Inferior parietal cortex (tissue), 1 donor: ENCODE results near the gene ANKDD1A.

Experiments
- DNase-seq: peaks from one replicate; pipeline ENCODE4 v3.0.0-alpha.2; 2016; ENCODE audit errors: extremely low spot score

Gene ANKDD1A

DNA sequence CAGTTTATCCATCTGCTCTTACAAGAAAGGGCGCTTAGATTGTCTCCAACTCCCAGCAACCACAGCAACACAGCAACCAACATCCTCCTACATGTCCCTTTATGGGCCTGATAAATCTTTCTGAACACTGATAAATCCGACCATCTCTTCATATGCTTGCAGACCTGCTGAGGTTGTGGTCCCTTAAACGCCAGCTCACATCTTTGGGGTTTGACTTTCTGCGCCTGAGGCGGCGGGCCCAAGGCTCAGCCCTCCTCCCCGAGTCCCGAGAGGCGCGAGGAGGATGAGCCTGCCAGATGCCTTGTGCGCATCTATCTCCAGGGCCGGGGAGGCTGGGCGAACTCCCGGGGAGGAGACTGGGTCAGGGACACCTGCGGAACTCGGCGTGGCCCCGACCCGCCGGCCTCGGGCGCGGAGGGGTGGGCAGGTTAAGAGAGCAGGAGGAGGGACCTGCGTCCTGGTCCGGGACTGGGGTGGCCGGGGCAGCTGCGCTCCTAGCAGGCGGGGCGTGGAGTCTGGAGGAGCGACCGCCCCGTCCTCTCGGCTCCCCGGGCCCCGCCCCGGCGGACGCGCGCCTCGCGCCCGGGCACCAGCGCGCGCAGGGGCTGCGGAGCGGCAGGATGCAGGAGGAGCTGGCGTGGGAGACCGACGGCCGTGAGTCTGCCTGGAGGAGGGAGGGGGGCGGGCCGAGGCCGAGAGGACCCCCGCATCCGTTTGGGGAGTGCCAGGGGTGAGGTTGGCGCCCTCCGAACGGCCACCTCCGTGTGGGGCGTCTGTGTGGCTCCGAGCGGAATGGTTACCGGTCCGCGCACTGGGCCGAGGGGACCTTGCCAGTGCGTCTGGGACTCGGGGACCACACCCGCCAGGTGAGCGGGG lies at the start of gene ANKDD1A:
ANKDD1A (plus strand) TSS at position 592 of the 876 bp plus-strand sequence; CDS start at position 621, 29 bp downstream.
- peak; percentile 38 for DNase-seq

DNA sequence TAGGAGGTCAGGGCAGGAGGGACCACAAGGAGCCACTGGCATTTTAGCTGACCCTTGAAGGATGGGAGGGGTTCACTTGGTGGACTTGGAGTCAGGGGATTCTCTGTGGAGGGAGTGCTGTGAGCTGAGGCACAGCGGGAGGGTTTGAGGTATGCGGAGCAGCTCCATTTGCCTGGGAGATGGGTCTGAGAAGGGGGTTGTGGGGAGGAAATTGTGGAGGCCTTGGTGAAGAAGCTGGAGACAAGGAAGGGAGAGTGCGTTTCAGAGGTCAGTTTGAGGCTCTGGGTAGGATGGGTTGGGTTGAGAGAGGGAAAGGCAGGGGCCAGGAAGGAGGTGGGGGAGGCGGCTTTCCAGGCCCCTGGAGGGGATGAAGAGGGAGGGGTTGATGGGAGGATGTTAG lies 49.7 kb upstream of the ANKDD1A start:
- no peak for DNase-seq

DNA sequence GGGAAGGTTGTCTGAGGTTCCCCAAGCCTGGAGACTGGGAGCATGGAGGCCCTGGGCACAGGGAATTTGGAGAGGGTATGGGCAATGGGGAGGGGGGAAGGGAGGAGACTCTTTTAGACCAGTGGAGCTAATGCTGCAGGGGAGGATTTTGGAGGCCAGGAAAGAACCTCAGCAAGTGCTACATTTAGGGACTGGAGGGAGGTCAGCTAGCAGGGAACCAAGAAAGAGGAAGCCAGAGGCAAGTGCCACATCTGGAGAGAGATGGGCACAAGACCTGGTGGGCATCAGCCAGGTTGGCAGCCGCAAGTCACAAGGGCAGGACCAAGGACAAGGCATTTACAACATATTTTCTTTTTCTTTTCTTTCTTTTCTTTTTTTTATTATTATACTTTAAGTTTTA lies 49.3 kb upstream of the ANKDD1A start:
- no peak for DNase-seq

DNA sequence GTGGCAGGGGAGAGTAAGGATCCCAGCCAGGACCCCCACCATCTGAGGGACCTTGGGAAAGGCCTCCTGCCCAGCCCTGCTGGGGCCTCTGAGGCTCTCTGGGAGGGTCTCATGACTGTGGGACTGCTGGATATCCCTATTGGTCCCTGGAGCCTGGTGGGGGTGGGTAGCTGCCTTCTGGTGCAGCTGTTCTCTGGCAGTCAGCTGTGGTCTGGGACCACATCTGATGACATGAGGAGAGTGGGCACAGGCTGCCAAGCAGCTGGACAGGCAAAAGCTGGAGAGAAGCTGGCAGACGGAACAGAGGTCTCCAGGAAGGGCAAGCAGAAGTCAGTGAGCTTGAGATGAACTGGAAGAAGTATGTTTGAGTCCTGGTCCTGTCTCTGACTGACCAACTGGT lies 47.6 kb upstream of the ANKDD1A start:
- no peak for DNase-seq

DNA sequence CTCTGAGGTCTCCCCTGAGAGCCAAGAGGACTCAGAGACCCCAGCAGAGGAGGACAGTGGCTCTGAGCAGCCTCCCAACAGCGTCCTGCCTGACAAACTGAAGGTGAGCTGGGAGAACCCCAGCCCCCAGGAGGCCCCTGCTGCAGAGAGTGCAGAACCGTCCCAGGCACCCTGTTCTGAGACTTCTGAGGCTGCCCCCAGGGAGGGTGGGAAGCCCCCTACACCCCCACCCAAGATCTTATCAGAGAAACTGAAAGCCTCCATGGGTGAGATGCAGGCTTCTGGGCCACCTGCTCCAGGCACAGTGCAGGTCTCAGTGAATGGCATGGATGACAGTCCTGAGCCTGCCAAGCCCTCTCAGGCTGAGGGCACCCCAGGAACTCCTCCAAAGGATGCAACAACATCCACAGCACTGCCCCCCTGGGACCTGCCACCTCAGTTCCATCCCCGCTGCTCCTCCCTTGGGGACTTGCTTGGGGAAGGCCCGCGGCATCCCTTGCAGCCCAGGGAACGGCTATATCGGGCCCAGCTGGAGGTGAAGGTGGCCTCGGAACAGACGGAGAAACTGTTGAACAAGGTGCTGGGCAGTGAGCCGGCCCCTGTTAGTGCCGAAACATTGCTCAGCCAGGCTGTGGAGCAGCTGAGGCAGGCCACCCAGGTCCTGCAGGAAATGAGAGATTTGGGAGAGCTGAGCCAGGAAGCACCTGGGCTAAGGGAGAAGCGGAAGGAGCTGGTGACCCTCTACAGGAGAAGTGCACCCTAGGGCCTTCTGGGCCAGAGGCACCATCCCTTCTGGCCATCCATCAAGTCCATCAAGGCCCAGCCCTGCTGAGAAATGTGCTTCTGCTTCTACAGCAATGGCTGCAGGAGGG lies 46.3 kb upstream of the ANKDD1A start:
- DNase-seq: no peak

DNA sequence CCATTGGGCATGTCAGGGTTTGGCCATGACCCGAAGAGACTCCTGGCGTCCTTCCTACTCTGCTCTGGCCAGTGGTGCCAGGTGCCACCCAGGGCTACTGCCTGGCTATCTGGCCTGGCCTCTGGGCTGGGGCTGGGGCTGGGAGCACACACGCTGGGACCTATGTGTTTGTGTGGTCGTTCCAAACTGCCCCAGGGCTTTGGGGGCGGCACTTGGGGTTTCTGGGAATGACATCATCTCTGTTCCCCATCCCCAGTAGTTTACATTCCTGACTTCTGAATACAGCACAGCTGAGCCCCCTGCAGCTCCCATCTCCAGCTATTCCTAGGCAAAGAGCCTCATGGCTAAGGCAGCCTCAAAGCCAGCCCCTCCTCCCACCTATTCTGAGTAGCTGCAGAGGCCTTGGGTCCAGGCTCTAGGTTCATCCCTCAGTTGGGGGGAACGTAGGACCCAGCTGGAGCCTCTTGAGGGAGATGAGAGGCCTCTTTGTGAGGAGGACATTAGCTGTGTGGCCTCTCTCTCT lies 45.6 kb upstream of the ANKDD1A start:
- DNase-seq: peak; percentile 57

DNA sequence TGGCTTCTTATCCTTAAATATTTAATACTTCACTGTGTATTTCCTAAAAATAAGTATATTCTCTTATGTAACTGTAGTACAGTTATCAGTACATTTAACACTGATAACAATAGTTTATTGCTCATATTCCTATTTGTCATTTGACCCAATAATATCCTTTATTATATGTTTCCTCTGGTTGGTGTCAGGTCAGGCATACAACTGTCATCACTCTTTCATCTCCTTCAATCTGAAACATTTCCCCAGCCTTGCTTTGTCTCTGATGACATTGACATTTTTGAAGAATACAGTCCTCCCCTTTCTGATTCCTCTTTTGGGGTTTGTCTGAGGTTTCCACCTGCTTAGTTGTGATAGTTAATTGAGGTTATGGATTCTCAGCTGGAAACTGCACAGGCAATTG lies 42.2 kb upstream of the ANKDD1A start:
- DNase-seq: no peak

DNA sequence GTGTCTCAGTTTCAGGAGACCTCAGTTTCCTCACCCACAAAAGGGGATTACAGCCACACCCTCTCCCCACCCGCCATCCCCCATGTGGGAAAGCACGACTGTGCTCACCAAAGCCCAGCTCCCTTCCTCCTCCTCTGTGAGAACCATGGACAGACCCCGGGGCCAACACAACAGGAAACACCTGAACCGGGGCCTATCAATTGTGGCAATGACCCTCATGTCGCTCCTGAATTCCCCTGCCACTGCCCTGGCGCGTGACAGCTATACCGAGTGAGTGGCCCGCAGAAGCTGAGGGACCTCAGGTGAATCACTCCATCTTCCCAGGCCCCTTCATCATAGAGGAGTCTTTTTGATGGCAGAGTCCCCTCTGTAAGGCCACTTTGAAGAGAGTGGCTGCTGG lies 41.3 kb upstream of the ANKDD1A start:
- no peak for DNase-seq

DNA sequence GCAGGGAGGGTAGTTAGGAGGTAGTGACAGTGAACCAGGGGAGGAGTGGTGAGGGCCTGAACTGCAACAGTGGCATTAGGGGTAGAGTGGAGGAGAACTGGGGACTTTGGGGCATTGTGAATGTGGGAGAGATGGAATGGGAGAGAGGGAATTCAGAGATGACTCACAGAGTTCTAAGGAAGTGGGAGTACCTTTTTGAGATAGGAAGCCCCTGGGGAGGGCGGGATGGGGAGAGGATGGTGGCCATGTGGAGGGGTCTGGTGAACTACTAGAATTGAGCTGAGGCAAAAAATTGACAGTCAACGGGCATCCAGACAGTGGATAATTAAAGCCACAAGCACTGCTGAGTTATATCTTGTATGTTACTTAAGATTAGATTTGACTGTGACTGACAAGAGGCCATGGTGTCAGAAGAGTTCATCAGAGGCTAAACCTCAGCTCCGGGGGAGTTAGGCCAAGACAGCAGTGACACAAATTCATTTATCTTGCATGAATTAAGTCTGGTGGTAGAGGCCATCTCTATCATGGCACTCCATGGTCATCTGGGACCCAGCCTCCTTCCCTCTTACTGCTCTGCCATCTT lies 36.0 kb upstream of the ANKDD1A start:
- DNase-seq: no peak

DNA sequence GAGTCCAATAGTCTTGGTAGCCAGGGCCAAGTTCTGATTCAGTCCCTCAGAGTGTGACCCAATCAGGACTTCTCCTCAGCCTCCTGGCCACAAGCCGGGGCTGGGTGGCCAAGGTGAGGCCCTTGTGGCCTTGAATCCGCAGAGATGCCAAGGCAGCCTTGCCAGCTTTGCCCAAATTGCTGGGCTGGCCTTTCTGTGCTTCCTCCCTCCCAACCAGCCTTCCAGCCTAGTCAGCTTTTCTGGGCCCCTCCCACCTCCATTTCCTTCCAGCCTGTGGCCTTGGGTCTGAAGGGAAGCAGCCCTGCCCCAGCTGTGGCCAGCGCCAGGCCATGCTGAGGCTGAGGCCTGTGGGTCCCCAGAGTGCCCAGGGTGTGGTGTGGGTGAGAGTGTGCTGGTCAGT lies 34.3 kb upstream of the ANKDD1A start:
- DNase-seq: no peak

DNA sequence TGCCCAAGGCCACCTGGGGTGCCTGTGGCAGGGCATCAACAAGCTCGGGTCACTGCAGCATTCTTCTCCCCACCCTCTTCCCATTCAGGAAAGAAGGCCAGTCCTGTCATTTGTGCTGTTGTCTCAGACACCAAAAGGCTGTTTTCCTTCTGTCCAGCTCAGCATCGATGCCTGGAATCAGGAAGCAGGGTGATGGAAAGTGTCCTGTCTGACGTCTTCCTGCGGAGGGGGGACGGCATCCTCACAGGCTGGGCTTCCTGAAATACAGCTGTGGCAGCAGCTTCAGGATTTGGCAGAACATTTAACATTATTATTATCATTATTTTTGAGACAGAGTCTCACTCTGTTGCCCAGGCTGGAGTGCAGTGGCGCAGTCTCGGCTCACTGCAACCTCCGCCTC lies 33.0 kb upstream of the ANKDD1A start:
- DNase-seq: no peak

DNA sequence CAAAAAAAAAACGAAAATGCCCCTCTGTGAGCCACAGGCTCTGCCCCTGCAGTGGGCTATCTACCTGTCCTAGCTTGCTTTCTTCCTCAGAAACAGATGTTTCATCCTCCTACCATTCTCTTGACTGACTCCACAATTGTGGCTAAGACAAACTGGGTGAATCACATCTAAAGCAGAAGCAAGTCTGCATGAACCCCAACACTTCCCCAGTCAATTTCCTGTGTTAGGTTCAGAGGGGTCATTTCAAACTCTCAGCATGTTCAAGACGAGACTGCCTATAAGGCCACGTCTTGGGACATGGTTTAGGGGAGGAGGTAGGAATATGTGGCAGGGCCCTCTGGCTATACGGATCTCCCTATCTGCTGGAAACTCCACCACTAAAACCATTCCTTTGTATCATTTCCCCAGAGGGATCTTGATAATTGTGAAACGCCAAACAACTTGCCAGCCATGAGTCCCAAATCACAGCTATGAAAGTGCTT lies 28.6 kb upstream of the ANKDD1A start:
- DNase-seq: no peak

DNA sequence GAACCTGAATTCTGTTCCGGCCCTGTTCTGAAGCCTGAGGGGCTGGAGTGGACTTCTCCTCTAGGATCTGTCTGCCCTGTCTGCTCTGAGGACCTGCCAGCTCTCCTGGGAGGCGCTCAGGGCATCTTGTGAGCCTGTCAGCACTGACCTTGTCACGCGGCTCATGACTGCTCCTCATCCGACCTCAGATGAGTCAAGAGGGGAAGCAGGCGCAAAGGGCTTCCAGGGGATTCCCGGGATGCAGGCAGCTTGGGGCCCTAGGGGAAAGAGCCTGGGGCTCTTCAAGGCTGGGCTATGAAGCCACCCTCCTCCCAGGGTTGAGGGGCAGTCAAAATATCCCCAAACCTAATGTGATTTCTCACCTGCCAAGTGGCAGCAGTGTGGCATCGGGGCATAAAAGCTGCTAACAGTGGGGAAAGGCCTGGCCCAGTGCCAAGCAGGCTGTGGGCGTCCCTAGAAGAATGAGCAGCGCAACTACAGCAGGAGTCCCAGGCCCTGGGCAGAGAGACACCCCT lies 27.6 kb upstream of the ANKDD1A start:
- DNase-seq: no peak

DNA sequence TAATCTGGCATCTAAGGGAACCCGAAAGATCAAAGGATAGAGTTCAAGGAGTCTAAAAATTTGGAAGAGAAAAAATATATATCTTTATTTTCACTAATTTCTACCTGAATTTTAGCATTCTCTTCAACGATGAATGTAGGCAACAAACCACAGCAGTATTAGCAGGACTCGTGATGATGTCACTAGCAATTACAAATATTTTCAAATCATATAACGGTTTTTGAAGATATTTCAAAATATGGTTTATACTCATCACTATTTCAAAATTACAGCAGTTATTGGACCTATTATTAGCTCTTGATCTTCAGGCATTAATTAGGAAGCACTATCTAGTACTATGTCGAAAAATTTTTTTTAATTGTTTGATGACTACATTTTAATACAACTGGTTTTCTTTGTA lies 27.0 kb upstream of the ANKDD1A start:
- no peak for DNase-seq

DNA sequence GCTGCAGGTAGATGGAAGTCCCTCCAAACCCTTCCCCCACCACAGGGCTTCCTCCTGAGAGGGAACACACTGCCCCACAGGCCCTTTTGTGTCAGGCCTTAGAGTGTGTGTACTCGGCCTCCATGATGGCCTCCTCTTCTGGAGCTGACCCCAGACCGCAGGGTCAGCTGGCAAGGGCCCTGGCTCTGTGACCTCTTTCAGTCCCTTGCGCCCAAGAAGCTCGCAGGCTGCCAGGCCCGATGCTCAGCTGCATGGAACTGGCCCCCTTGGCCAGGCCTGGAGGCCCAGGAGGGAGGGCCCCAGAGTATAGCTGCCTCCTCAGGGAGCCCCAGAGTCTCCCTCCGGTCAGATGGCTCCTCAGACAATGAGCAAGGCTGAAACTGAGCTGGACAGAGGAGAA lies 23.4 kb upstream of the ANKDD1A start:
- no peak for DNase-seq

DNA sequence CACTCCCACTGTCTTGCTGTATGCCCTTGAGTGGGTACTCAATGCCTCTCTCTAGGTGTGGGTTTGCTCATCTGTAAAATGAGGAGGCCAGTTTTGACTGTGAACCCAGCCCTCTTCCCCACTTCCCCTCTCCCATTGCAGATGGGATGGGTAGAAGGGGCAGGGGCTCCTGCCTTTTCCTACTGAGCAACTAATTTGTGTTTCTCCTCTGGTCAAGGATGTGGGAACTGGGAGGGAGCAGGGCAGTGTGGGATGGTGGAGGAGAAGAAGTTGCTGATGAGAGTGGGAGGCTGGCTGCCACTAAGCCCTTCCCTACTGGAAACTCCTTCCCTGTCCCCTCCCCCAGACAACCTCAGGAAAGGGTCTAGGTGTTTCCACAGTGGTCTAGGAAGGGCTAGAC lies 20.1 kb upstream of the ANKDD1A start:
- no peak for DNase-seq

DNA sequence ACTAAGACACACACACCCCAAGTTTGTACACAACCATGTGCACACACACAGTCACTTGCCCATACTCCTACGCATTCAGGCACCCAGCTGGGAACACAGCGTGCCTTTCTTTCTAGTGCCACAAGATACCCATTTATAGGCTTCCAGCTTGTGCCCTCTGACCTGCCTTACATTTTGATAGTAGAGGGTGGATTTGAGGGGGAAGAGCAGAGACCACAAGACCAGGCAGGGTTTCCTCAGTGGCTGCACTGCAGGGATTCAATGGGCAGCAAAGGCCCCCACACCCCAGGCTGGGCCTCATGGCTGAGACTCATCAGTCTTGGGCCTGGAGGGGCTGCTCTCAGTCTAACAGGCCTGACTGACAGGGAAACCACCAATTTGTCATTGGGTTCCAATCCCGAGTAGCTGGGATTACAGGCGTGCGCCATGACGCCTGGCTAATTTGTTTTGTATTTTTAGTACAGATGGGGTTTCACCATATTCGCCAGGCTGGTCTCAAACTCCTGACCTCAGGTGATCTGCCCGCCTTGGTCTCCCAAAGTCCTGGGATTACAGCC lies 18.8 kb upstream of the ANKDD1A start:
- DNase-seq: no peak

DNA sequence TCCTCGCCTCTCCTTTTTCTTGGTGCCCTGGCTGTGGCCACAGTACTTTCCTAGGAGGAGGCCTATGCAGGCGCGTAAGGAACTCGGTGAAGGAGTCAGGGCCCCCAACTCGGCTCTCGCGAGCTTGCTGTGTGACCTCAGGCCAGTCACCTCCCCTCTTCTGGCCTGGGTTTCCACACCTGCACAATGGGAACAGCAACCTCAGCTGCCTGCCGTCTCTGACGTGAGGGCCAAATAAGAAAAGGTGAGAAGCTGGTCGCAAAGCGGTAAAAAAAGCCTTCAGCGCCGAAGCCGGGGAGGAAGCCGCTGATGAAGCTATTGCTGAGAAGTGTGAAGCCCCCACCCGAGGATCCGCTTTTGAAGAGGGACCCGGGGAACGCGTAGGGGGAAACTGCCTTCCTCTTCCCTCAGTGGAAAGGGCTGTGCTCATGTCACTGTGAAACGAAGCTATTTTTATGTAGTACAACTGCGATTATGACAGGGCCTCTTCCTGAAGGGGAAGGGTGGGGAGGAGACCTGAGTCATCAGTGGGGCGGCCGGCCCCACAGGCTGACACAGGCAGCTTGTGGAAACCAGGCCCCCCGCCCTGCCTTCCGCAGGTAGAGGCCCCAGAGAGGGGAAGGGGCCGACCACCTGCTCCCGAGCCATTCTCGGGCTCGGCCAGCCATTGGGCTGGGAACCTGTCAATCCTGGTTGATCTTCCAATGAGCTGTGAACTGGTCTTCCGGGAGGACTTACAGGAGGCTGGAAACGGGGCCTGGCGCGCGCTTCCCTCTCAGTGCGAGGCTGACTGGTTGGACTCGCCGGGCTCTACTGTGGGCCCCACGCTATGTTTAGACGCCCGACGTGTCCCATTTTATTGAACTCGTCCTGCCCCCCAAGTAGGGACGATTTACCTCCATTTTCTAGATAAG lies 18.0 kb upstream of the ANKDD1A start:
- peak; percentile 94 for DNase-seq

DNA sequence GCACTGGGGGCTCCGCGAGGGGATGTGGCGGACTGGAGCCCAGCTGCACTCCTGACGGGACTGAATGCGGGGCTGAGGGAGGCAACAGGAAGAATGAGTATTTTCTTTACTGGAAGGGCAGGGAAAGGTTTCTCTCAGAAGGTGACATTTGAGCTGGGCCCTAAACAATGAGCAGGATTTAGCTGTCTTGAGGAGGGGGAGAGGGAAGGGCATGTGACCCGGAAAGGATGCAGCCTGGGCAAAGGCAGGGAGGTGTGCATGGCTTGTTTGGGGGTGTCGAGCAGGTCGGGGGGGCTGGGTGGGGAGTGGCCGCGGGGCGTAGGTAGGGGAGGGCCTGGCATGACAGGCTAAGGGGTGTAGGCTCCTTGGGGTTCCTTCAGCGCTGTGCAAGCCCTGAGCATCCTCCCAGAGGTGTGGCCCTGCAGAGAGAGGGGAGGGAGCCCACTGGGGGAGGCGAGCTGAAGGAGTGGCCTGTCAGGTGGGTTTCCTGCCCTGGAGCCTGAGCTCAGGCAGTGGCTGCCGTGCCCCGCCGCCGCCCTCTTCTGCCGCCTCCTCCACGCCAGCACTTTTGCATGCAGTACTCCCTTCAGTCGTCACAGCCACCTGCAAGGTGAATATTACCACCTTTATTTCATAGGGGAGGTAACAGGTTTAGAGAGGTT lies 17.2 kb upstream of the ANKDD1A start:
- DNase-seq: no peak
